ENCODE data around the gene TPP1. TPM values are rescaled to one million over a fixed set of nuclear protein-coding genes. Genes with fewer than 3 reads are reported as not detected.

TPP1 gene
- total and polyA plus RNA-seq, 4 donors = 57.6 to 169 (median 137) TPM

DNA sequence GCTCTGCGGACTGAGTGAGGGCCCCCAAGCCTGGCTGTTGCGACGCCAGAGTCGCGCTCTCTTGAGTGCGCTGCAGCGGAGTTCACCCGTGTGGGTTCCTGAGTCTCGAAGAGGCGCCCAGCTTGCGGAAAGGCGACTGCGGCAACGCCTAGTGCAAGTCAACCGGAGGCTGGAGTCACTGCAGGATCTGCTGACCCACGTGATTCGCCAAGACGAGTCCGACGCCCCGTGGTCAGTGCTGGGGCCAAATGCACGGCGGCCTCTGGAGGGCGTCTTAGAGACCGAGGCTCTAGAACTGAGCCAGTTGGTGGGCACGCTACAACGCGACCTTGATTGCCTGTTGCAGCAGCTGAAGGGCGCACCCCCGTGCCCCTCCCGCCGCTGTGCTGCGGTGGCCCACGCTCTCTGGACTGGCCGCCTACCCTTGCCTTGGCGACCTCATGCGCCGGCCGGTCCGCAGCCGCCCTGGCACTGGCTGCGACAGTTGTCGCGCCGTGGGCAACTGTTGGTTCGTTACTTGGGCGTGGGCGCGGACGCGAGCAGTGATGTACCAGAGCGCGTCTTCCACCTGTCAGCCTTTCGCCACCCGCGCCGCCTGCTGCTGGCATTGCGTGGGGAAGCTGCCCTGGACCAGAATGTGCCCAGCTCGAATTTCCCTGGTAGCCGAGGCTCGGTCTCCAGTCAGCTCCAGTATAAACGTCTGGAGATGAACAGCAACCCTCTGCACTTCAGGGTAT lies 48.4 kb downstream of the TPP1 start:
- TF ChIP-seq, protein P1, sequence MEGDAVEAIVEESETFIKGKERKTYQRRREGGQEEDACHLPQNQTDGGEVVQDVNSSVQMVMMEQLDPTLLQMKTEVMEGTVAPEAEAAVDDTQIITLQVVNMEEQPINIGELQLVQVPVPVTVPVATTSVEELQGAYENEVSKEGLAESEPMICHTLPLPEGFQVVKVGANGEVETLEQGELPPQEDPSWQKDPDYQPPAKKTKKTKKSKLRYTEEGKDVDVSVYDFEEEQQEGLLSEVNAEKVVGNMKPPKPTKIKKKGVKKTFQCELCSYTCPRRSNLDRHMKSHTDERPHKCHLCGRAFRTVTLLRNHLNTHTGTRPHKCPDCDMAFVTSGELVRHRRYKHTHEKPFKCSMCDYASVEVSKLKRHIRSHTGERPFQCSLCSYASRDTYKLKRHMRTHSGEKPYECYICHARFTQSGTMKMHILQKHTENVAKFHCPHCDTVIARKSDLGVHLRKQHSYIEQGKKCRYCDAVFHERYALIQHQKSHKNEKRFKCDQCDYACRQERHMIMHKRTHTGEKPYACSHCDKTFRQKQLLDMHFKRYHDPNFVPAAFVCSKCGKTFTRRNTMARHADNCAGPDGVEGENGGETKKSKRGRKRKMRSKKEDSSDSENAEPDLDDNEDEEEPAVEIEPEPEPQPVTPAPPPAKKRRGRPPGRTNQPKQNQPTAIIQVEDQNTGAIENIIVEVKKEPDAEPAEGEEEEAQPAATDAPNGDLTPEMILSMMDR (IDR thresholded peaks at IDR 0.05; ENCODE audit: control extremely low read depth, extremely low read depth) = no peak
- Histone ChIP-seq H3K36me3 (ENCODE audit: control insufficient read depth in 4 of 4, insufficient read depth in 4 of 4, low read length in 4 of 4) (peaks cover 0 to 2% (median 0%) of the 10 kb centered on the region in 4 donors), H3K27ac (ENCODE audit: low read depth in 1 of 2, low read length in 1 of 2) (no peak overlapping the region), H3K9ac (ENCODE audit: insufficient read depth in 1 of 2, low read length in 2 of 2) (no peak overlapping the region), H3K9me3 (ENCODE audit: control insufficient read depth in 4 of 4, insufficient read depth in 3 of 4, low read length in 3 of 4) (no peaks in the 10 kb centered on the region), H3K27me3 (ENCODE audit: control insufficient read depth in 3 of 3, insufficient read depth in 3 of 3, low read length in 2 of 3) (peaks cover 0 to 5% (median 0%) of the 10 kb centered on the region in 3 donors), H3K4me1 (ENCODE audit: control insufficient read depth in 5 of 5, insufficient read depth in 5 of 5, low read length in 5 of 5) (peaks cover 4 to 17% (median 7%) of the 10 kb centered on the region in 5 donors), H3K4me3 (no peak overlapping the region)
- 72 to 90% methylated on average over 62 of the region's 62 CpGs for WGBS, 2 donors
- no peak for ATAC-seq (ENCODE audit: insufficient read depth, low FRiP score)
- DNase-seq = no peak

DNA sequence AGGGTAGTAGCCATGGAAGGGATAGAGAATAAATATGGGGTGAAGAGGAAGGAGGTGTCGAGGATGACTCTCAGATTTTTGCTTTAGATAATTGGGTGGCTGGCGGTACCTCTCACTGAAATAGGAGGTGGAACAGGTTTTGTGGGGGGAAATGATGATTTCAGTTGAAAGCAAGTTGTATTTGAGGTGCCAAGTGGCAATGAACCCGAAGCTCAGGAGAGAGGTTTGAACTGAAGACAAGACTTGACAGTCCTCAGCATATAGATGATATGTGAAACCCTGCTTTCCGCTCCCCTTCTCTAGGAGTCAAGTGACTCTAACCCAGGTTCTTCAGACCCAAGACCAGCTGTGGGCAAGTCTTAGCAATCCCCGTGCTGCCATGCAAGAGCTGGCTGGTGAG lies 49.5 kb downstream of the TPP1 start:
- DNase-seq (no peak), ATAC-seq (ENCODE audit: insufficient read depth, low FRiP score) (no peak)
- TF ChIP-seq, protein P1 (IDR thresholded peaks at IDR 0.05; ENCODE audit: control extremely low read depth, extremely low read depth) = no peak
- 84 to 95% methylated on average over 5 of the region's 5 CpGs for WGBS, 2 donors
- Histone ChIP-seq H3K27me3 (ENCODE audit: control insufficient read depth in 3 of 3, insufficient read depth in 3 of 3, low read length in 2 of 3) (peaks cover 0 to 5% (median 0%) of the 10 kb centered on the region in 3 donors), H3K36me3 (ENCODE audit: control insufficient read depth in 4 of 4, insufficient read depth in 4 of 4, low read length in 4 of 4) (peaks cover 0 to 2% (median 0%) of the 10 kb centered on the region in 4 donors), H3K27ac (ENCODE audit: low read depth in 1 of 2, low read length in 1 of 2) (no peak overlapping the region), H3K9me3 (ENCODE audit: control insufficient read depth in 4 of 4, insufficient read depth in 3 of 4, low read length in 3 of 4) (no peaks in the 10 kb centered on the region), H3K4me1 (ENCODE audit: control insufficient read depth in 5 of 5, insufficient read depth in 5 of 5, low read length in 5 of 5) (peaks cover 4 to 11% (median 7%) of the 10 kb centered on the region in 5 donors), H3K9ac (ENCODE audit: insufficient read depth in 1 of 2, low read length in 2 of 2) (no peak overlapping the region), H3K4me3 (no peak overlapping the region)

DNA sequence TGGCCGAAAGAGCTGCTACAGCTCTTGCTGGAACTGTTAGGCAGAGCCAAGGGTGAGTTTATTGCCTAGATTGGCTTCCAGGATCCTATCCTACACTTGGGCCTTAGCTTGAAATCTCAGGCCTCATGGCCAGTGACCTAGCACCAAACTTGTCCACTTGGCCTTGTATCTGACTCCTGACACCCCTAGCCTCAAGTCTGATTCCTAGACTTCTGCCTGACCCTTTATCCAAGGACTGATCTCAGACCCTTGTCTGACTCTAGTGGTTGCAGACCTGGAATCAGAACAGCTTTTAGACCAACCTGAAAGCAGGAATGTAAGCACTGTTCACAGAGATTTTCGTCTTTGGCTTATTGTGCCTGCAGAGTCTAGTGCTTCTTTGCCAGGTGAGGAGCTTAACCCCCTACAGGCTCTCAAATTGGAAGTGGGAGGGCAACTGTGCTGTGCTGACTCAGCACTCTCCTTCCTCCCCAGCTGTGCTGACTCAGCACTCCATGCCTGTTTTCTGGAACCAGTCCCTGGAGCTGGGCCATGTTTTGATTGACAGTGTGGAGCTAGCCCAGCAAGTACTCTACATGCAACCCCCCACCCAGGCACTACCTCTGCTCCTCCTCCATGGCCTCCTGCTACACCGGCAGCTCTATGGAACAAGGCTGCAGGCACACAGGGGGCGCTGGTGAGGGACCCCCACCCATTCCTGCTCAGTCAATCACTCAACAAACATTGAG lies 50.9 kb downstream of the TPP1 start:
- no peak overlapping the region for H3K9ac ChIP-seq (ENCODE audit: insufficient read depth in 1 of 2, low read length in 2 of 2)
- ATAC-seq (ENCODE audit: insufficient read depth, low FRiP score) = no peak
- WGBS, 2 donors = 62 to 79% methylated on average over 4 of the region's 4 CpGs

More for the DNA sequence above, 50.9 kb downstream of the TPP1 start:
- peak; percentile 89 to 93 (median 90) for DNase-seq
- TF ChIP-seq, protein P1 (IDR thresholded peaks at IDR 0.05; ENCODE audit: control extremely low read depth, extremely low read depth) = no peak
- Histone ChIP-seq H3K27me3 (ENCODE audit: control insufficient read depth in 3 of 3, insufficient read depth in 3 of 3, low read length in 2 of 3) (peaks cover 0 to 5% (median 0%) of the 10 kb centered on the region in 3 donors), H3K9me3 (ENCODE audit: control insufficient read depth in 4 of 4, insufficient read depth in 3 of 4, low read length in 3 of 4) (no peaks in the 10 kb centered on the region), H3K36me3 (ENCODE audit: control insufficient read depth in 4 of 4, insufficient read depth in 4 of 4, low read length in 4 of 4) (peaks cover 0 to 9% (median 0%) of the 10 kb centered on the region in 4 donors), H3K27ac (ENCODE audit: low read depth in 1 of 2, low read length in 1 of 2) (no peak overlapping the region), H3K4me1 (ENCODE audit: control insufficient read depth in 5 of 5, insufficient read depth in 5 of 5, low read length in 5 of 5) (peaks cover 4 to 11% (median 7%) of the 10 kb centered on the region in 5 donors), H3K4me3 (no peak overlapping the region)

Measured in lung (tissue), 12 donors.